Ovary (tissue), 9 donors: Measurements from ENCODE around the gene LILRB1. TPM values are rescaled to one million over a fixed set of nuclear protein-coding genes. Genes with fewer than 3 reads are reported as not detected.
"Not testable (repeated sequence)": the region's sequence is repeated elsewhere in the genome, so short reads cannot be mapped to it uniquely, and the experiment has no call there.

Experiments
- DNase-seq, 5 donors: peaks; one replicate each; pipeline ENCODE4 v3.0.0-alpha.2; 2019 to 2020
- H3K27ac ChIP-seq, 2 donors: fragments of 200-600 bp; one replicate each; pipeline versions ENCODE4 v1.5.1 to v1.8.0; 2019 to 2022
- H3K27me3 ChIP-seq: fragments of 200-600 bp; one replicate; pipeline ENCODE4 v1.8.0; 2022
- H3K36me3 ChIP-seq: fragments of 200-600 bp; sonication (generic); one replicate; pipeline ENCODE4 v1.5.1; 2019
- H3K4me1 ChIP-seq: one replicate; pipeline ENCODE4 v1.8.1; 2013; ENCODE audit warnings: mild to moderate bottlenecking, moderate library complexity; ENCODE audit not compliant: insufficient read depth
- H3K4me3 ChIP-seq: fragments of 200-600 bp; sonication (generic); one replicate; pipeline ENCODE4 v1.5.1; 2017
- H3K9me3 ChIP-seq, 2 donors: fragments of 200-600 bp in 1 of 2; sonication (generic) in 1 of 2; one replicate each; pipeline versions ENCODE4 v1.5.1 to v1.8.1; 2013 to 2019; ENCODE audit warnings: mild to moderate bottlenecking in 1 of 2, moderate library complexity in 1 of 2
- EP300 ChIP-seq: sonication (generic); formaldehyde crosslinking; IDR thresholded peaks from one replicate; pipeline ENCODE4 v1.6.1; 2017; ENCODE audit warnings: antibody characterized with exemption
- POLR2A ChIP-seq: fragments of 450-650 bp; IDR thresholded peaks from one replicate; pipeline ENCODE4 v1.6.1; 2017; ENCODE audit warnings: antibody characterized with exemption, mild to moderate bottlenecking, moderate library complexity
- WGBS, 3 donors: extraction: QIAGEN DNeasy Blood & Tissue Kit in 1 of 3; methylation state at CpG; one replicate each; pipeline versions ENCODE4 v1.1.5 to v1.1.7; 2013 to 2017; 5-methylcytosine and 5-hydroxymethylcytosine counted together
- intact Hi-C, 4 donors: fragments of 100-400 bp; cut with DNase I; formaldehyde crosslinking; loops; one replicate each; pipeline versions ENCODE4 v1.11.0 to v1.15.1; 2022 to 2023
- microRNA-seq, 3 donors: library from miRNA; unstranded; fragments of <30 nt; microRNA quantifications; one replicate each; pipeline versions ENCODE4 to v1.2.0, GENCODE V29; 2019 to 2020
- polyA plus RNA-seq, 2 donors: library from polyadenylated mRNA; stranded (reverse); fragments of 200-250 nt in 1 of 2; fragments of 350-450 nt in 1 of 2; fragmentation: Illumina TruSeq in 1 of 2; extraction: RNeasy Lipid Tissue Mini Kit (QIAGEN cat#74804) in 1 of 2; gene quantifications; one replicate each; pipeline ENCODE4 v1.2.3, GENCODE V29; 2013 to 2014
- small RNA-seq: library from RNA; depleted of rRNA; stranded (forward); fragments of <200 nt; gene quantifications from one replicate; pipeline ENCODE3, GENCODE V24; 2016
- total RNA-seq, 7 donors: library from RNA; depleted of rRNA in 2 of 7; stranded (reverse); fragments of >200 nt in 2 of 7; fragmentation: NEBNext Ultra II Directional in 3 of 7; extraction: Animal tissue kit (Norgen Biotek cat#: 25700) in 3 of 7; gene quantifications; one replicate each; pipeline versions ENCODE4 v1.1.0 to v1.2.4, GENCODE V29; 2016 to 2023
- TF ChIP-seq, protein P1 (sequence below), 3 donors: fragments of 450-650 bp in 2 of 3; fragments of 200-600 bp in 1 of 3; IDR thresholded peaks; one replicate each; pipeline versions ENCODE4 v1.5.1 to v1.8.0; 2016 to 2022; ENCODE audit warnings: antibody characterized with exemption in 3 of 3, mild to moderate bottlenecking in 1 of 3
- donor health status: DM: no; HTN: no; CAD: no; lungs with moderate emphysema.
- donor health status: DM: no; HTN: no; CAD: no.
- donor health status: Bipolar disorder and iron deficiency.
- donor health status: DM: yes; HTN: yes; CAD: no.
- donor health status: DM: no; HTN: no; CAD: no.
- donor health status: DM: yes; HTN: yes; CAD: no.

Gene LILRB1
- total and polyA plus RNA-seq, 9 donors = 0.60 to 12.1 (median 1.6) TPM

DNA sequence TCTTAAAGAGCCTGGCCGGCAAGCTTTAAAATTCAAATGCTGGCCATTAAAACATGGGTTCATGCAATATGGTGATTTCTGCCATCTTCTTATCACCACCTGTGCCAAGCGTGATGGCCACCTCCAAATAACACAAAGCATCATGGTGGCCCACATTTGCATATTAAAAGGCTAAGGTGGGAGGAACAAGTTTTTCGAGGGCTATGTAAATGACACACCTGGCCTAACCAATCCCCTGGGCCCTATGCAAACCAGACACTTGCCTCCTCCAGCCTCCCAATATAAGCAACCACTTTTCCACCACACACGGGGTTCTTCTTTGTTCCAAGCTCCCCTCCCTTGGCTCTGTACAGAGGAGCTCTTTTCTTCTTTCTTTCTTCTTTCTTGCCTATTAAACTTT, 46.9 kb downstream of the LILRB1 start:
- 45 to 63% (median 57%) methylated on average over 4 of the region's 4 CpGs for WGBS, 3 donors
- Histone ChIP-seq H3K4me1 (no peaks in the 10 kb centered on the region), H3K27me3 (no peaks in the 10 kb centered on the region), H3K4me3 (no peak overlapping the region), H3K27ac (no peak overlapping the region), H3K9me3 (no peaks in the 10 kb centered on the region), H3K36me3 (no peaks in the 10 kb centered on the region)
- intact Hi-C loops = no loop called here
- TF ChIP-seq EP300 = no peak
- no peak for TF ChIP-seq POLR2A
- TF ChIP-seq, protein P1, sequence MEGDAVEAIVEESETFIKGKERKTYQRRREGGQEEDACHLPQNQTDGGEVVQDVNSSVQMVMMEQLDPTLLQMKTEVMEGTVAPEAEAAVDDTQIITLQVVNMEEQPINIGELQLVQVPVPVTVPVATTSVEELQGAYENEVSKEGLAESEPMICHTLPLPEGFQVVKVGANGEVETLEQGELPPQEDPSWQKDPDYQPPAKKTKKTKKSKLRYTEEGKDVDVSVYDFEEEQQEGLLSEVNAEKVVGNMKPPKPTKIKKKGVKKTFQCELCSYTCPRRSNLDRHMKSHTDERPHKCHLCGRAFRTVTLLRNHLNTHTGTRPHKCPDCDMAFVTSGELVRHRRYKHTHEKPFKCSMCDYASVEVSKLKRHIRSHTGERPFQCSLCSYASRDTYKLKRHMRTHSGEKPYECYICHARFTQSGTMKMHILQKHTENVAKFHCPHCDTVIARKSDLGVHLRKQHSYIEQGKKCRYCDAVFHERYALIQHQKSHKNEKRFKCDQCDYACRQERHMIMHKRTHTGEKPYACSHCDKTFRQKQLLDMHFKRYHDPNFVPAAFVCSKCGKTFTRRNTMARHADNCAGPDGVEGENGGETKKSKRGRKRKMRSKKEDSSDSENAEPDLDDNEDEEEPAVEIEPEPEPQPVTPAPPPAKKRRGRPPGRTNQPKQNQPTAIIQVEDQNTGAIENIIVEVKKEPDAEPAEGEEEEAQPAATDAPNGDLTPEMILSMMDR (IDR thresholded peaks at IDR 0.05) = no peak
- DNase-seq = no peak

DNA sequence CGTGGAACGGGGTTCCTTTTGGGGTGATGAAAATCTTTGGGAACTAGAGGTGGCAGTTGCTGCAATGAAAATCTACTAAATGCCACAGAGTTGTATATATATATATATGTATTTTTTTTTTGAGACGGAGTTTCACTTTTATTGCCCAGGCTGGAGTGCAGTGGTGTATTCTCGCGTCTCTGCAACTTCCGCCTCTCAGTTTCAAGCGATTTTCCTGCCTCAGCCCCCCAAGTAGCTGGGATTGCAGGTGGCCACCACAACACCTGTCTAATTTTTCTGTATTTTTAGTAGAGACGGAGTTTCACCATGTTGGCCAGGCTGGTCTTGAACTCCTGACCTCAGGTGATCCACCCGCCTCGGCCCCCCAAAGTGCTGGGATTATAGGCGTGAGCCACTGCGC, 51.3 kb downstream of the LILRB1 start:
- H3K9me3 ChIP-seq, H3K4me3 ChIP-seq, H3K36me3 ChIP-seq, H3K27ac ChIP-seq, H3K4me1 ChIP-seq, DNase-seq, intact Hi-C loops, H3K27me3 ChIP-seq: not testable (repeated sequence)
- 72 to 75% (median 74%) methylated on average over 12 of the region's 12 CpGs for WGBS, 3 donors

DNA sequence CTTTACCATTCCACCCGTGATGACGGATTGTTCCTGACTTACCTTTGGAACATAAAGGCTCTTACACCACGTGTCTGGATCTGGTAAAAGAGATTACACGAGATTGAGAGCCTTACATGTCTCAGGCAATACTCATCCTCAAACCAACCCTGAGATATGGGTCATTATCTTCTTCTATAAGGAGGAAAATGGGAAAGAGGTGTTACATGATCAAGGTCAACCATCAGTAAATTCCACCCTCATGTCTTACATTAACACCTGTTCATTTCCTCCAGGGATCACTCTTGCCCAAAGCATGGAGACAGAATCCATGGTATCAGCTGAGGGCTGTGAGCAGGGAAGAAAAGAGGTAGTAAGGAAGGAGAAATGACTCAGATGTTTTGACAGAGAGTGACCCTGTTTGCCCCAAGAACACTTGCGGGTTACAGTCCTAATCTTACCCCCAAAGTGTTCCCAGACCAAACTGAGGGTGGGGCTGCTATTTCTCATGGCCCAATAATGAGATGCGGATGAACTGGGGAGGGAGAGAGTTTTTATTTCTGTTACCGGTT, 52.1 kb downstream of the LILRB1 start:
- no peaks in the 10 kb centered on the region for H3K9me3 ChIP-seq

DNA sequence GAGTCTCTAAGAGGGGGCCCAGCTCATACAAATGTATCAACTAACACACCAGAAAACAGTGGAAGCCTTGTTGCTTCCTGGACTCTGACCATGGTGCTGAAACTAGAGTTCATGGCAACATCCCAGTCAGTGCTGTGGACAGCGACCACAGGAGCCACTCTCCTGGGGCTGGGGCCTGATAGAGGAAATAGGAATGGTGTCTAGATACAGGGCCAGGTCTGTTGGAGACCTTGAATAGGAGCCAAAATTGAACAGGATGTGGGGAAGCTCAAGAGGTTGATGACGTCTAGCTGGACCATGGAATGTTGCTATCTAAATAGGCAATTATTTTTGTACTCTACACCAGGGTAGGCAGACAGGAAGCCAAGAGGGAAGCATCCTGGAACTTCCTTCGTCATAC, 54.2 kb downstream of the LILRB1 start:
- Histone ChIP-seq H3K4me3 (no peak overlapping the region), H3K27ac (no peak overlapping the region), H3K4me1 (no peaks in the 10 kb centered on the region), H3K27me3 (no peaks in the 10 kb centered on the region), H3K36me3 (no peaks in the 10 kb centered on the region), H3K9me3 (no peaks in the 10 kb centered on the region)
- TF ChIP-seq, protein P1 (IDR thresholded peaks at IDR 0.05) = no peak
- TF ChIP-seq EP300 = no peak
- intact Hi-C loops = no loop called here
- no peak for DNase-seq
- 19 to 23% (median 22%) methylated on average over 3 of the region's 3 CpGs for WGBS, 3 donors

More for the DNA sequence above, 52.1 kb downstream of the LILRB1 start:
- DNase-seq = no peak
- Histone ChIP-seq H3K4me1 (no peaks in the 10 kb centered on the region), H3K36me3 (no peaks in the 10 kb centered on the region), H3K27me3 (no peaks in the 10 kb centered on the region), H3K27ac (no peak overlapping the region), H3K4me3 (no peak overlapping the region)
- no peak for TF ChIP-seq EP300
- TF ChIP-seq POLR2A = no peak
- TF ChIP-seq, protein P1 (IDR thresholded peaks at IDR 0.05) = no peak
- intact Hi-C loops = no loop called here
- WGBS, 3 donors = 51 to 57% (median 55%) methylated on average over 7 of the region's 7 CpGs

Small RNAs within 50 kb of the gene (microRNA-seq; reads per million reads assigned to microRNA genes)
- 0 reads per million in 3 donors for gene MIR8061

Small RNAs within 50 kb of the gene (small RNA-seq; reads per million reads assigned to genes)
- gene AC245036.3 = not detected
- gene MIR8061 = not detected

Other genes starting within 250 kb of the LILRB1 start
- 10 to 100 TPM in 1 of 7 donors, 1 to 10 TPM in 5, under 1 TPM in 1; 0.95 to 34.2 (median 7.5) TPM for gene TTYH1, start 215.0 kb upstream of the LILRB1 start, total RNA-seq
- gene TTYH1, start 215.0 kb upstream of the LILRB1 start, polyA plus RNA-seq = 1 to 10 TPM in 1 of 2 donors, under 1 TPM in 1; 0.25 to 1.3 TPM
- gene LENG8, start 181.3 kb upstream of the LILRB1 start, total RNA-seq = 100 to 1,000 TPM; 105 to 207 (median 156) TPM
- 100 to 1,000 TPM in 1 of 2 donors, 10 to 100 TPM in 1; 29.9 to 122 TPM for gene LENG8, start 181.3 kb upstream of the LILRB1 start, polyA plus RNA-seq
- gene LENG9, start 166.7 kb upstream of the LILRB1 start, total RNA-seq = 1 to 10 TPM; 2.7 to 8.3 (median 5.5) TPM
- gene LENG9, start 166.7 kb upstream of the LILRB1 start, polyA plus RNA-seq = 1 to 10 TPM in 1 of 2 donors, under 1 TPM in 1; 0.70 to 3.0 TPM
- 10 to 100 TPM in 6 of 7 donors, 1 to 10 TPM in 1; 7.8 to 31.0 (median 18.8) TPM for gene CDC42EP5, start 157.2 kb upstream of the LILRB1 start, total RNA-seq
- gene CDC42EP5, start 157.2 kb upstream of the LILRB1 start, polyA plus RNA-seq = 10 to 100 TPM in 1 of 2 donors, under 1 TPM in 1; 0.55 to 13.2 TPM
- gene LAIR2, start 127.7 kb upstream of the LILRB1 start, total RNA-seq = not detected
- not detected for gene LAIR2, start 127.7 kb upstream of the LILRB1 start, polyA plus RNA-seq
- 1 to 10 TPM in 4 of 7 donors, under 1 TPM in 3; 0.60 to 5.5 (median 1.4) TPM for gene LILRA2, start 56.7 kb upstream of the LILRB1 start, total RNA-seq
- 1 to 10 TPM in 1 of 2 donors, under 1 TPM in 1; 0.56 to 3.7 TPM for gene LILRA2, start 56.7 kb upstream of the LILRB1 start, polyA plus RNA-seq
- 1 to 10 TPM in 1 of 7 donors, under 1 TPM in 6; 0.23 to 3.1 (median 0.36) TPM for gene LILRA1, start 36.9 kb upstream of the LILRB1 start, total RNA-seq
- 1 to 10 TPM in 1 of 2 donors, under 1 TPM in 1; 0.15 to 1.7 TPM for gene LILRA1, start 36.9 kb upstream of the LILRB1 start, polyA plus RNA-seq
- gene LILRB4, start 32.5 kb downstream of the LILRB1 start, total RNA-seq = 1 to 10 TPM in 4 of 7 donors, under 1 TPM in 2, not detected in 1; 0.48 to 4.9 (median 1.0) TPM
- 1 to 10 TPM in 1 of 2 donors, under 1 TPM in 1; 0.82 to 6.9 TPM for gene LILRB4, start 32.5 kb downstream of the LILRB1 start, polyA plus RNA-seq
- not detected for gene KIR3DL3, start 94.0 kb downstream of the LILRB1 start, total RNA-seq
- gene KIR3DL3, start 94.0 kb downstream of the LILRB1 start, polyA plus RNA-seq = not detected
- not detected for gene KIR2DL3, start 108.0 kb downstream of the LILRB1 start, total RNA-seq
- under 1 TPM in 1 of 2 donors, not detected in 1; 0.45 TPM for gene KIR2DL3, start 108.0 kb downstream of the LILRB1 start, polyA plus RNA-seq
- gene KIR2DL1, start 139.3 kb downstream of the LILRB1 start, total RNA-seq = not detected
- under 1 TPM in 1 of 2 donors, not detected in 1; 0.12 TPM for gene KIR2DL1, start 139.3 kb downstream of the LILRB1 start, polyA plus RNA-seq
- gene KIR2DL4, start 173.1 kb downstream of the LILRB1 start, total RNA-seq = not detected
- gene KIR2DL4, start 173.1 kb downstream of the LILRB1 start, polyA plus RNA-seq = under 1 TPM in 1 of 2 donors, not detected in 1; 0.23 TPM
- not detected for gene KIR3DL1, start 186.0 kb downstream of the LILRB1 start, total RNA-seq
- gene KIR3DL1, start 186.0 kb downstream of the LILRB1 start, polyA plus RNA-seq = not detected
- not detected for gene KIR2DS4, start 202.2 kb downstream of the LILRB1 start, total RNA-seq
- under 1 TPM in 1 of 2 donors, not detected in 1; 0.40 TPM for gene KIR2DS4, start 202.2 kb downstream of the LILRB1 start, polyA plus RNA-seq
- gene KIR3DL2, start 220.0 kb downstream of the LILRB1 start, total RNA-seq = not detected
- gene KIR3DL2, start 220.0 kb downstream of the LILRB1 start, polyA plus RNA-seq = under 1 TPM in 1 of 2 donors, not detected in 1; 0.32 TPM
- 1 to 10 TPM in 3 of 7 donors, under 1 TPM in 1, not detected in 3; 0.15 to 2.8 (median 1.7) TPM for gene FCAR, start 243.8 kb downstream of the LILRB1 start, total RNA-seq
- under 1 TPM in 1 of 2 donors, not detected in 1; 0.13 TPM for gene FCAR, start 243.8 kb downstream of the LILRB1 start, polyA plus RNA-seq